SK-N-SH treated with all-trans-retinoic acid at 6 μM for 48 hours (cell line): ENCODE data around the gene APOC3.

ENCODE experiments used
- ATAC-seq: fragments of 200-7000 bp; cut with Tn5 transposase; 3 replicates; pipeline ENCODE4 v1.9.1; 2020; ENCODE audit warnings: mild to moderate bottlenecking, moderate library complexity
- ARNTL ChIP-seq: fragments of 450-650 bp; formaldehyde crosslinking; IDR thresholded peaks from 2 replicates; pipeline ENCODE4 v1.5.0; 2020; ENCODE audit warnings: low read depth, mild to moderate bottlenecking, moderate library complexity, borderline replicate concordance
- BACH2 ChIP-seq: fragments of 250-450 bp; sonication (Bioruptor Pico); IDR thresholded peaks from 2 replicates; pipeline ENCODE4 v1.9.0; 2021; ENCODE audit warnings: mild to moderate bottlenecking, borderline replicate concordance
- CSDC2 ChIP-seq: fragments of 250-450 bp; sonication (Bioruptor Pico); IDR thresholded peaks from 2 replicates; pipeline ENCODE4 v1.5.0; 2020; ENCODE audit warnings: mild to moderate bottlenecking, moderate library complexity
- ESRRG ChIP-seq: fragments of 250-450 bp; sonication (Bioruptor Pico); IDR thresholded peaks from 2 replicates; pipeline ENCODE4 v1.6.1; 2021; ENCODE audit warnings: mild to moderate bottlenecking
- GLIS3 ChIP-seq: fragments of 250-450 bp; sonication (Bioruptor Pico); IDR thresholded peaks from 2 replicates; pipeline ENCODE4 v1.5.0; 2020; ENCODE audit warnings: mild to moderate bottlenecking, moderate library complexity
- ISL1 ChIP-seq: fragments of 250-450 bp; sonication (Bioruptor Pico); IDR thresholded peaks from 2 replicates; pipeline ENCODE4 v2.1.2; 2022; ENCODE audit warnings: mild to moderate bottlenecking, moderate library complexity
- OSR1 ChIP-seq: fragments of 250-450 bp; sonication (Bioruptor Pico); IDR thresholded peaks from 2 replicates; pipeline ENCODE4 v1.8.0; 2022; ENCODE audit warnings: moderate library complexity, mild to moderate bottlenecking, inconsistent platforms
- PPARA ChIP-seq: fragments of 250-450 bp; sonication (Bioruptor Pico); IDR thresholded peaks from 2 replicates; pipeline ENCODE4 v1.5.0; 2020; ENCODE audit warnings: mild to moderate bottlenecking, borderline replicate concordance
- RARB ChIP-seq: fragments of 250-450 bp; sonication (Bioruptor Pico); IDR thresholded peaks from 2 replicates; pipeline ENCODE4 v1.8.0; 2021; ENCODE audit warnings: mild to moderate bottlenecking, moderate library complexity
- TCF4 ChIP-seq: fragments of 250-450 bp; sonication (Bioruptor Pico); IDR thresholded peaks from 2 replicates; pipeline ENCODE4 v1.8.0; 2021; ENCODE audit warnings: mild to moderate bottlenecking, moderate library complexity, borderline replicate concordance
- TOX ChIP-seq: fragments of 250-450 bp; sonication (Bioruptor Pico); IDR thresholded peaks from 2 replicates; pipeline ENCODE4 v1.8.0; 2021; ENCODE audit warnings: mild to moderate bottlenecking, moderate library complexity, borderline replicate concordance
- ZC3H10 ChIP-seq: fragments of 250-450 bp; sonication (Bioruptor Pico); IDR thresholded peaks from 2 replicates; pipeline ENCODE4 v1.5.1; 2021; ENCODE audit warnings: mild to moderate bottlenecking, moderate library complexity
- ZFP3 ChIP-seq: fragments of 250-450 bp; sonication (Bioruptor Pico); IDR thresholded peaks from 2 replicates; pipeline ENCODE4 v1.5.0; 2020; ENCODE audit warnings: mild to moderate bottlenecking, moderate library complexity
- ZFP30 ChIP-seq: fragments of 450-650 bp; formaldehyde crosslinking; IDR thresholded peaks from 2 replicates; pipeline ENCODE4 v1.5.0; 2022; ENCODE audit warnings: mild to moderate bottlenecking, moderate library complexity
- ZNF565 ChIP-seq: fragments of 450-650 bp; formaldehyde crosslinking; conservative IDR thresholded peaks from 2 replicates; pipeline ENCODE4 v1.5.0; 2020; ENCODE audit warnings: low read depth, mild to moderate bottlenecking, moderate library complexity
- ZNF8 ChIP-seq: fragments of 450-650 bp; formaldehyde crosslinking; IDR thresholded peaks from 2 replicates; pipeline ENCODE4 v1.5.0; 2020; ENCODE audit warnings: mild to moderate bottlenecking, moderate library complexity
- TF ChIP-seq, protein P1 (sequence below): fragments of 250-450 bp; sonication (Bioruptor Pico); IDR thresholded peaks from 2 replicates; pipeline ENCODE4 v1.5.0; 2020; ENCODE audit warnings: mild to moderate bottlenecking, moderate library complexity
- TF ChIP-seq, protein P2 (sequence below): fragments of 250-450 bp; sonication (Bioruptor Pico); IDR thresholded peaks from 2 replicates; pipeline ENCODE4 v1.8.0; 2021; ENCODE audit warnings: low read depth, mild to moderate bottlenecking, moderate library complexity, borderline replicate concordance
- TF ChIP-seq, protein P3 (sequence below): fragments of 250-450 bp; sonication (Bioruptor Pico); IDR thresholded peaks from 2 replicates; pipeline ENCODE4 v1.8.0; 2020; ENCODE audit warnings: mild to moderate bottlenecking, moderate library complexity, borderline replicate concordance

The APOC3 gene

GRCh38 chr11:116787436-116787785 is 42.3 kb upstream of the APOC3 start:
- peak; percentile 3 for ATAC-seq
- TF ChIP-seq ZNF8 (CRISPR knock-in tag) (no peak), TOX (CRISPR knock-in tag) (no peak), TCF4 (no peak), ESRRG (CRISPR knock-in tag) (no peak), ZFP30 (CRISPR knock-in tag) (no peak), ZNF565 (no peak), RARB (CRISPR knock-in tag) (no peak), BACH2 (CRISPR knock-in tag) (no peak), ZFP3 (CRISPR knock-in tag) (no peak), GLIS3 (no peak), PPARA (no peak), ZC3H10 (CRISPR knock-in tag) (no peak)
- TF ChIP-seq, protein P1, sequence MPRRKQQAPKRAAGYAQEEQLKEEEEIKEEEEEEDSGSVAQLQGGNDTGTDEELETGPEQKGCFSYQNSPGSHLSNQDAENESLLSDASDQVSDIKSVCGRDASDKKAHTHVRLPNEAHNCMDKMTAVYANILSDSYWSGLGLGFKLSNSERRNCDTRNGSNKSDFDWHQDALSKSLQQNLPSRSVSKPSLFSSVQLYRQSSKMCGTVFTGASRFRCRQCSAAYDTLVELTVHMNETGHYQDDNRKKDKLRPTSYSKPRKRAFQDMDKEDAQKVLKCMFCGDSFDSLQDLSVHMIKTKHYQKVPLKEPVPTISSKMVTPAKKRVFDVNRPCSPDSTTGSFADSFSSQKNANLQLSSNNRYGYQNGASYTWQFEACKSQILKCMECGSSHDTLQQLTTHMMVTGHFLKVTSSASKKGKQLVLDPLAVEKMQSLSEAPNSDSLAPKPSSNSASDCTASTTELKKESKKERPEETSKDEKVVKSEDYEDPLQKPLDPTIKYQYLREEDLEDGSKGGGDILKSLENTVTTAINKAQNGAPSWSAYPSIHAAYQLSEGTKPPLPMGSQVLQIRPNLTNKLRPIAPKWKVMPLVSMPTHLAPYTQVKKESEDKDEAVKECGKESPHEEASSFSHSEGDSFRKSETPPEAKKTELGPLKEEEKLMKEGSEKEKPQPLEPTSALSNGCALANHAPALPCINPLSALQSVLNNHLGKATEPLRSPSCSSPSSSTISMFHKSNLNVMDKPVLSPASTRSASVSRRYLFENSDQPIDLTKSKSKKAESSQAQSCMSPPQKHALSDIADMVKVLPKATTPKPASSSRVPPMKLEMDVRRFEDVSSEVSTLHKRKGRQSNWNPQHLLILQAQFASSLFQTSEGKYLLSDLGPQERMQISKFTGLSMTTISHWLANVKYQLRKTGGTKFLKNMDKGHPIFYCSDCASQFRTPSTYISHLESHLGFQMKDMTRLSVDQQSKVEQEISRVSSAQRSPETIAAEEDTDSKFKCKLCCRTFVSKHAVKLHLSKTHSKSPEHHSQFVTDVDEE (CRISPR knock-in tag), result no peak
- TF ChIP-seq, protein P2, sequence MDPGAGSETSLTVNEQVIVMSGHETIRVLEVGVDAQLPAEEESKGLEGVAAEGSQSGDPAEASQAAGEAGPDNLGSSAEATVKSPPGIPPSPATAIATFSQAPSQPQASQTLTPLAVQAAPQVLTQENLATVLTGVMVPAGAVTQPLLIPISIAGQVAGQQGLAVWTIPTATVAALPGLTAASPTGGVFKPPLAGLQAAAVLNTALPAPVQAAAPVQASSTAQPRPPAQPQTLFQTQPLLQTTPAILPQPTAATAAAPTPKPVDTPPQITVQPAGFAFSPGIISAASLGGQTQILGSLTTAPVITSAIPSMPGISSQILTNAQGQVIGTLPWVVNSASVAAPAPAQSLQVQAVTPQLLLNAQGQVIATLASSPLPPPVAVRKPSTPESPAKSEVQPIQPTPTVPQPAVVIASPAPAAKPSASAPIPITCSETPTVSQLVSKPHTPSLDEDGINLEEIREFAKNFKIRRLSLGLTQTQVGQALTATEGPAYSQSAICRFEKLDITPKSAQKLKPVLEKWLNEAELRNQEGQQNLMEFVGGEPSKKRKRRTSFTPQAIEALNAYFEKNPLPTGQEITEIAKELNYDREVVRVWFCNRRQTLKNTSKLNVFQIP, result no peak
- TF ChIP-seq, all 23 proteins: peak for 0

DNA sequence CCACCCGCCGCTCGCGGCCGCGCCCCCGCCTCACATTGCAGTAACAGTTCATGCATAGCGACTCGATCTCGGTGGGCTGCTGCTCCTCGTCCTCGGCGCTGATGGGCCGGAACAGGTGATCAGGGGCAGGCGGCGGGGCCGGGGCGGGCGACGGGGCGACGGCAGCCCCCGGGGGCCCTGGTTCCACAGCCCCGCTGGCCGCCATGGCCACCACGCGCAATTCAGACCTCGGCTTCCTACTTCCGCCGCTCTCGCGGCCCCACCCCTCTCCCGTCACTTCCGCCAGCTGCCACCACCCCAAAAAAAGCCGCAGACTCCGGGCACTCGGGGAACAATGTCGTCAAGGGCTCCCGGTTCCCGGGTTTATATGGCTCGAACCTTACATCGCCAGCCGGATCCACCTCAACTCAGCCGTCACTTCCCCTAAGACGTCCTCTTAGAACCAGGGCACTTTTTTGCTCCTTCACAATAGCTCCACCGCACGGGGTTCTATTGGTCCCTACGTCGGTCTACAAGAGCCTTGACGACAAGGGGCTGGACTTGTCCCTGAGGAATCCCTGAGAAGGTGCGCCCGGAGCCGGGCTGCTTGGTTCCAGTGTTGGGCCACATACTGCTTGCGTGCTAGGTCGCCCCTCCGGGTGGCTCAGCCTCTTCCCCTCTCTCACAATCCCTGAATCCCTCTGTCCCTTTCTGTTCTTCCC is 41.8 kb upstream of the APOC3 start, which contains the start of gene ZPR1:
Gene ZPR1 (minus strand): TSS at position 238 of the 701 bp plus-strand sequence. CDS start 33 bp downstream, at position 205.
- ATAC-seq, result peak; percentile 87

GRCh38 chr11:116788534-116788933 is 41.2 kb upstream of the APOC3 start:
- ATAC-seq, result no peak
- TF ChIP-seq CSDC2 (CRISPR knock-in tag), result no peak
- no peak for TF ChIP-seq ZC3H10 (CRISPR knock-in tag)
- TF ChIP-seq ARNTL, result no peak
- TF ChIP-seq GLIS3, result no peak
- TF ChIP-seq, protein P3, sequence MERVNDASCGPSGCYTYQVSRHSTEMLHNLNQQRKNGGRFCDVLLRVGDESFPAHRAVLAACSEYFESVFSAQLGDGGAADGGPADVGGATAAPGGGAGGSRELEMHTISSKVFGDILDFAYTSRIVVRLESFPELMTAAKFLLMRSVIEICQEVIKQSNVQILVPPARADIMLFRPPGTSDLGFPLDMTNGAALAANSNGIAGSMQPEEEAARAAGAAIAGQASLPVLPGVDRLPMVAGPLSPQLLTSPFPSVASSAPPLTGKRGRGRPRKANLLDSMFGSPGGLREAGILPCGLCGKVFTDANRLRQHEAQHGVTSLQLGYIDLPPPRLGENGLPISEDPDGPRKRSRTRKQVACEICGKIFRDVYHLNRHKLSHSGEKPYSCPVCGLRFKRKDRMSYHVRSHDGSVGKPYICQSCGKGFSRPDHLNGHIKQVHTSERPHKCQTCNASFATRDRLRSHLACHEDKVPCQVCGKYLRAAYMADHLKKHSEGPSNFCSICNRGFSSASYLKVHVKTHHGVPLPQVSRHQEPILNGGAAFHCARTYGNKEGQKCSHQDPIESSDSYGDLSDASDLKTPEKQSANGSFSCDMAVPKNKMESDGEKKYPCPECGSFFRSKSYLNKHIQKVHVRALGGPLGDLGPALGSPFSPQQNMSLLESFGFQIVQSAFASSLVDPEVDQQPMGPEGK (CRISPR knock-in tag), result no peak
- no peak for TF ChIP-seq ZNF8 (CRISPR knock-in tag)
- no peak for TF ChIP-seq ZFP3 (CRISPR knock-in tag)
- TF ChIP-seq, protein P2, result no peak
- no peak for TF ChIP-seq OSR1 (CRISPR knock-in tag)
- TF ChIP-seq PPARA, result no peak
- no peak for TF ChIP-seq ISL1 (CRISPR knock-in tag)
- TF ChIP-seq ZNF565, result no peak
- no peak for TF ChIP-seq BACH2 (CRISPR knock-in tag)
- TF ChIP-seq, protein P1 (CRISPR knock-in tag), result no peak

More for the DNA sequence above, 41.8 kb upstream of the APOC3 start, which contains the start of gene ZPR1:
- TF ChIP-seq, protein P2, result no peak
- TF ChIP-seq TCF4 (no peak), PPARA (no peak), CSDC2 (CRISPR knock-in tag) (no peak), TOX (CRISPR knock-in tag) (no peak), ZFP30 (CRISPR knock-in tag) (no peak), ARNTL (no peak), RARB (CRISPR knock-in tag) (no peak), ISL1 (CRISPR knock-in tag) (no peak), ESRRG (CRISPR knock-in tag) (no peak), ZFP3 (CRISPR knock-in tag) (no peak), ZC3H10 (CRISPR knock-in tag) (no peak)
